Midbrain (tissue), 1 donor: ENCODE measurements around the gene NAALADL2.
"Not testable (repeated sequence)": the region's sequence is repeated elsewhere in the genome, so short reads cannot be mapped to it uniquely, and the experiment has no call there.

Source experiments
- DNase-seq: peaks from one replicate; lab custom pipeline; 2025; lab: John Stamatoyannopoulos, UW

The NAALADL2 gene

DNA sequence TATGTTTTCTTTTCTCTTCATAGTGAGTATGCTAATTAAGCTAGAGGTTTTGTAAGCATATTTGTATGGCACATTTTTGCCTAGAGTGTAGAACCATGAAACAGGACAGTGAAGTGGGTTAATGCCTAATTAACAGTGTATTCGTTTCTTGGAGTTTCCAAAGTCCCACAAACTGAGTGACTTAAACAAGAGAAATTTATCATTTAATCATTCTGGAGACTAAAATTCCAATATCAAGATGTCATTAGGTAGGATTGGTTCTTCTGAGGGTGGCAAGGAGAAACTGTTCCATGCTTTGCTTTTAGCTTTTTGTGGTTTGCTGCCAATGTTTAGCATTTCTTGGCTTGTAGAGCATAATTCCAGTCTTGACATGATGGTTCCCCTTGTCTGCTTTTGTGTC lies 734.2 kb downstream of the NAALADL2 start:
- no peak for DNase-seq

DNA sequence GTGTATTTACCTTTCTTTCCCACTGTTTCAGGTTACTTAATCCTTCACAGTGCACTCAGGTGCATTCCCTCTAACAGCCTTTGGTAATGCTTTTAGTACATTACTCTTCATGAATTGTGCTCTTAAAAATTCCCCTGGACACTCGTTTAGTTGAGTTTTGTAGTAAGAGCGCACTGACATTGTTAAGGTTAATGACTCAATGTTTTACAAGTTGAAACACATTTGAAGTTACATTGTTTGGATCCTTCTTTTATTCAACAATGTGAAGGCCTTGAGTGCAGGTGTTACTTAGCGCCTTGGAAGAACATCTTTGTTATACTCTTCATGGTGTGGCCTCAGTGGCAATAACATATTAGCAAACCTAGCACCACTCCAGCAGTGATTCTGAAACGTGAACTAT lies 739.6 kb downstream of the NAALADL2 start:
- DNase-seq: no peak

GRCh38 chr3:175601521-175601920 lies 742.4 kb downstream of the NAALADL2 start:
- DNase-seq: no peak

GRCh38 chr3:175605851-175606250 lies 746.7 kb downstream of the NAALADL2 start:
- no peak for DNase-seq

- DNase-seq: no peak
Observed at GRCh38 chr3:175606650-175607318, 747.6 kb downstream of the NAALADL2 start.

DNA sequence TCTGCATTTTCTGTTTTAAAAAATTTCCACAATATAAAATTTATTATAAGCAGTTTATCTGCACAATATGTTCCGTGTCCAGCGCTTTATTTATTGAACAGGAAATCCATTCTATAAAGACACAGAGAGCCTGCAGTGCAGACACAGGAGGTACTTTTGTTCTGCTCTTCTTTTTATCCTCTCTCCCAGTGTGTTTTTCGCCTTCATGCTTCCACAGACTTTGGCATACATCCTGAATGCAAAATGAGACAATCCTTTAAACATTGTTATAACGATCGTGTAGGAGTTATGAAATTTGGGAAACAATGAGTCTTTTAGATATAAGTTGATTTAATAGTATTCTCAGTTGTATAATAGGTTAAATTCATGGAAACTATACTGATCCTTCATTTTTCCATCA lies 749.2 kb downstream of the NAALADL2 start:
- peak; percentile 30 for DNase-seq

GRCh38 chr3:175608911-175609310 lies 749.8 kb downstream of the NAALADL2 start:
- no peak for DNase-seq

DNA sequence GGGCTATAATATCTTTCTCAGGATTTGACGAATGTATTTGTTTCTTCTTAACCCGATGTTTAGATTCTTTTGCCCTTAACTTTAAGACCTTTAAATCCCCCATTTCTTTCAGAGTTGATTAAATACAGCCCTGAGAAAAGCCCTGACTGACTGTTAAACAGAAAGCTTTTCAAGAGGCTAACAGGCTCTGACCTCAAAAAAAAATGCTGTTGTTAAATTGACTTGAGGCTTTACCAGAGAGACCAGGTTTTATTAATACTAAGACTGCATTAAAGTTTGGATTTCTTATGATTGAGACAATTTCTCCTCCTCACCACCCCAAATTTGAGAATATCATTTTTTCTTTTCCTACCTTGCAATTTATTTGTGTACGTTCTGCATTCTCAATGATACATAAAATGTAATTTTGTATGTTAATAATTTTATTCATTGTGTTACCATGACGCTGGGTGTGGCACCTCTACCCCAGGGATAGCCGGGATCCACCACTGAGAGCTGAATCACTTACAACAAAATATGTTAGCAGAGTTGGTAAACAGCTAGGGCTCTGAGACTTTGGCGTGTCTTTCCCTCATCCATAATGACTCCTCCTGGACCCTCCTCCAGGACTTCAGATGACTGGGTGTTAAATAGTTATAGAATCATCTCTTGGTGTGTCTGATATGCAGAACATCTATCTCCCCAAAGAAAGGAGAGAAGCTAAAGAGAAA lies 753.5 kb downstream of the NAALADL2 start:
- no peak for DNase-seq

DNA sequence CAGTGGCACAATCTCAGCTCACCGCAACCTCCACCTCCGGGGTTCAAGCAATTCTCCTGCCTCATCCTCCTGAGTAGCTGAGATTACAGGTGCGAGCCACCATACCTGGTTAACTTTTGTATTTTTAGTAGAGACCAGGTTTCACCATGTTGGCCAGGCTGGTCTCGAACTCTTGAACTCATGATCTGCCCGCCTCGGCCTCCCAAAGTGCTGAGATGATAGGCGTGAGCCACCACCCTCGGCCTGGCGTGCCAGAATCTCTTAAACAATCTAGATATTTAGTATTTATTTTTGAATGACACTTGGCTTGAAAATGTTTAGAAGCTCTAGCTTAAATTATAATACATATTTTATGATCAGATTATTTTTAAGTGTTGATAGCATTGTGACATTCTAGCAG lies 755.0 kb downstream of the NAALADL2 start:
- not testable (repeated sequence) for DNase-seq

DNA sequence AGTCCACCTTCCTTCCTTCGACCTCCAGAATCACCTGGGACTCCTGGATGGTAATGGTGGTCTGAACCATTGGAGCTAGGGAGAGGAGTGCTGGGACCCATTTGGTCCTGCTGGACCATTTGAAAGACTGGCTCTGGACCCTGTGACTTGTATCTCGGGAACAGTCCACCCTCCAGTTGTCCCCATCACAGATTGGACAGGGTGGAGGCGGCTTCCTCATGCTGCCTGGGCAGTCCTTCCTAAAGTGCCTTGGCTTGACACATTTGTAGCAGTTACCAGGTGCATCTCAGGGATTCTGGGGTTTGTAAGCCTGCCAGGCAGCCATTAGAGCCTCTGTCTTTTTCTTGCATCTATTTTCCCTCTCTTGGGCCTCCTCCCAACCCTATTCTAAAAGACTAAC lies 758.1 kb downstream of the NAALADL2 start:
- DNase-seq: no peak

DNA sequence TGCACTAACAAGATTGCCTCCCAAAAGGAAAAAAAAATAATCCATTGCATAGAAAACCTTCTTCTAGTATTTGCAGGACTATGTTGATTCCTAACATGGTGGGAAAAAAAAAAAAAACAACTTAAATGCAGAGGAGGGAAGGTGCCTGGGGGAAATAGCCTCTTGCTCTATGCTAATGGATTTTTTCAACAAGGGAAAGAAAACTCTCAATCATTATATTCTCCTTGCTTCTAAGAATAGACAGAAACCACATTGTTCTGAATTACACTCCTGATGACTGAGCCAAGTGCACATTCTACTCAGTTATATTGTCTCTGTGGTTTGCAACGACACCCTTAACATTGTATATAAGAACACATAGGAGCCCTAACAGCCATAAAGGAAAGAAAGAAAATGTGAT lies 760.2 kb downstream of the NAALADL2 start:
- no peak for DNase-seq

DNA sequence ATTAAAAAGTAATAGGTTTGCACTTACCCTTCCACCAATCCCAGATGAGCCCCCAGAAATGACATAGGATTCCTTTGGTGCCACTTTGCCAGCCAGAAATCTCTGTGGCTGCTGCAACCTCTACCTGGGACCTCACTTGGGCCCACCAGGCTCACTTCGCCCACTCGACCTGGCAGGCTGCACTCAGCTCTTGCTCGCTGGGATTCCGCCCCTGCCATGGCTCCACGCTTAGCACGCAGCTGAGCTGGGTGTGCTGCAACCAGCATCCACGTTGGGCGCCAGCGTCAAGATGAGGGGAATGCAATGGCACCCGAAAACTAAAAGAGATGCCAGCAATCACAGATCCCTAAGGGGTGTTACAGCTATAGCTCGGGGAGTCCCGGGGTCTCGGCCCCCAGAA lies 761.0 kb downstream of the NAALADL2 start:
- no peak for DNase-seq

DNA sequence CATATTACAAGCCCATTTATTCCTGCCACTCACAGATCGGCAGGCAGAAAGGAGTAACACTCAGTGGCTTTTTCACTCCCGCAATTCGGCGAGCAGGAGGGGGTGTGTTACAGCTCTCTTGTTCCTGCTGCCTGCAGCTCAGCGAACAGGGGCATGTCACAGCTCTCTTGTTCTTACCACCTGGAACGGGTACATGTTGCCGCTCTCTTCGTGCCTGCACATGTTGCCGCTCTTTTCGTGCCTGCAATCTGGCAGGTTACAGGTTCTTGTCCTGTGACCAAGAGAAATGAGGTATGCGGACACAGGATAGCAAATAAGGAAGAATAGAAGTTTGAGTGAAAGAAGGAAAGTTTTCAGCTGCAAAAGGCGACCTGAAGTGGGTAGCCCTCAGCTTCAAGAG lies 761.4 kb downstream of the NAALADL2 start:
- no peak for DNase-seq

- DNase-seq: no peak
Observed at GRCh38 chr3:175640958-175641357, 781.8 kb downstream of the NAALADL2 start.

DNA sequence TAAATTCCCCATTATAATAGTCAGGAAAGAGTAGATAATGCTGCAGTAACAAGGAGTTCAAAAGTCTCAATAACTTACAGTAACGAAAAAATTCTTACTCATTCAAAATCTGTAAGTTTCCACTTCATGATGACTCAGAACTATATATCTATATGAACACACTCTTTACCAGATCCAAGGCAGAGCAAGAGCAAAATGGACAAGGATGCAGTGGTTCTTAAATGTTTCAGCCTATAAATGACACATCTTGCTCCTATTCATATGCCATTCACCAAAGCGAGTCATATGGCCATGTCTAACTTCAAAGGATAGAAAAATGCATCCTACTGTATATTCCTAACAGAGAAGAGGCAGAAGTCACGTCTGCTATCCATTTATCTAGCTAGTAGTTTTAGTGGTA lies 787.7 kb downstream of the NAALADL2 start:
- no peak for DNase-seq

DNA sequence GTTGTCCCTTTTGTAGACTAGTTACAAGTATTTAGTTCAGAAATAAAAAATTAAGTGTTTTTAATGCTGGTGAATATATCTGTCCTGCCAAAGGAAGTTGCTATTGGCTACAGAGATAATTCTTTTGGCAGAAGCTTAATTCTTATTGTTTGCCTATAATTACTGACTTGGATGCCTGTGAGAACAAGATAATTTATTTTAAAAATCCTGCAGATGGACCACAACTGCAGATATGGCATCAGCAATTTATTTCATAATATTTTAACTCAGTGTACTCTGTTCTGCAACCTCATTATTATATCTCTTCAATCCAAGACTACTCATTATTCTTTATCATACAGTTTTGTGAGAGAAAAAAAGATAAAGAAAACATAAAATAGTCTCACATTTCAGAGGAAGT lies 789.8 kb downstream of the NAALADL2 start:
- DNase-seq: no peak

DNA sequence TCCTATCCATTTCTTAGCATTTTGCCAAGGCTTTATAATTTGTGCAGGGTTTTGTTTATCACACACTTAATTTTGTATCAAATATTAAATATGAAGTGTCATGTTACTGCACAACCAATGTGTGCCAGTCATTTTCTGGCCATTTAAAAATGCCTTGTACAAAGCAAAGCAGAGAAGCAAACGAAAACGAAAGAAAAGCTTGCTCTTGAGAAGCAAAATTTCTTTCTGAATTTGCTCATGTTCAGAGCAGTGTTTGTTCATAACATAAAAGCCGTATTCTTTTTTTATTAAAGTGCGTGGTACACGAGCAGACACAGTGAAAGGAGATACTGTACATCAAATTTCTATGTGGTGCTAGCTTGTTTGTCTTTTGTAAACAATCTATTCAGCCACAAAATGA lies 792.6 kb downstream of the NAALADL2 start:
- DNase-seq: no peak

- no peak for DNase-seq
Observed at GRCh38 chr3:175655351-175655750, 796.2 kb downstream of the NAALADL2 start.

DNA sequence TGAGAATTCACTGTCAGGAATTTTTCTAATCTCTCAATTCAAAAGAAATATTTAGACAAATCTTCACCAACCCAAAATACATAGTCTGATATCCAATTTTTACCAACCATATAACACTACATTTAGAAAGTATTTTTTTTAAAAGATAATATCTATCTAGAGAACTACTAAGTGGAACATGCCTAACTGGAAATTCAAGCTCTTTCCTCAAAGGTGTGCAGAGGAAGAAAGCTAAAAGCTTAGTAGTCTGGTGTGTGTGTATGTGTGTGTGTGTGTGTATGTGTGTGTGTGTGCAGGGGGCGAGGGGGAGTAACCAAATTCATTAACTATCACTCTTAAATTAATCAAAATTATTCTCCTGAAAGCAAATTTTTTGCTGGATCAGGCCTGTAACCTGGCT lies 797.3 kb downstream of the NAALADL2 start:
- DNase-seq: no peak

DNA sequence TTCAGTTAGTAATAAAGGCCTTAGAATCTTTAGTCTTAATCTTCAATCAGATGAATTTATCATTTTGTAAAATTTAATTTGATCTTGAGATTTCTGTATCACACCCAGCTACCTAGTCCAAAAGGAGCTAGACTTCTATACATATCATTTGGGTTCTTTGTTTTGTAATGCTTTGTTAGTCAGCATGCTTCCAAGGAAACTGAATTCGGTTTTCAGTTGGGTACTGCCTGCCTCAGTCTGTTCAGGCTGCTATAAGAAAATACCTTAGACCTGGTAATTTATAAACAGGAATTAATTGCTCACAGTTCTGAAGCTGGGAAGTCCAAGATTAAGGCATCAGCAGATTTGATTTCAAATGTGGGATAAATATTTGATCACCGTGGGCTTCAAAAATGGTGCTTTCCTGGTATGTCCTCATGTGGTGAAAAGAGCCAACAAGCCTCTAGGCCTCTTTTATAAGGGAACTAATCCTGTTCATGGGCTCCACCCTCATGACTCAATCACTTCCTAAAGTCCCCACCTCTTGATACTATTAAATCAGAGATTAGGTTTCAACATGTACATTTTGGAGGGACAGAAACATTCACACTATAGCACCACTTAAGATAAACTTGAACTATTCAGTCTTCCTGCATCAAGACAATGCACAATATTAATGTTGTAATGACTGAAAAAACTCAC lies 800.7 kb downstream of the NAALADL2 start:
- no peak for DNase-seq

DNA sequence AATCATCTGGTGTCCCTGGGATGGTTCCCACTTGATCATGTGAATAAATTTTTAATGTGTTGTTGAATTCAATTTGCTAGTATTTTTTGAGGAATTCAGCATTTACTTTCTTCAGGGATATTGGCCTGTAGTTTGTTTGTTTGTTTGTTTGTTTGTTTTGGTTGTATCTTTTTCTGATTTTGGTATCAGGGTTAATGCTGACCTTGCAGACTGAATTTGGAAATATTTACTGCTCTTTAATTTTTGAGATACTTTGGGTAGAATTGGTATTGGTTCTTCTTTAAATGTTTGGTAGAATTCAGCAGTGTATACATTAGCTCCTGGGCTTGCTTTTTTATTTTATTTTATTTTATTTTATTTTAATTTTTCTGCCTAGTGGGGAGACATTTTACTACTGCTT lies 803.7 kb downstream of the NAALADL2 start:
- DNase-seq: no peak

DNA sequence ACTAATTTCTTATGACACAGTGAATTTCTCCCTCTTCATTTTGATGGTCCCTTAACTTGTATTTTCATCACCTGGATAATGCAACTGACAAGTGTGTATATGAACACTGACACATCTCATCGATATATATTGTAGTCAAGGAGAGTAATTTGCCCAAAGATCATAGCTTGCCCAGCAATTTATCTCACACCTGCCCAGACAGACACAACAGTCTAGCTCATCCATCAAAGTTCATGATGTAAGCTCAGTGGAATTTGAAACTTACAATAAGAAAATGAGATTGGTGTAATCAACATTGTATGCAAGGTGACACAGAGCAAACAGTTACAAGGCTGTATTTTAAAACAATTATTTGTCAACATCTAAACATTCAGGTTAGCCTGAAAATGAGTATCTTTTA lies 805.8 kb downstream of the NAALADL2 start:
- DNase-seq: no peak

GRCh38 chr3:175668300-175668699 lies 809.2 kb downstream of the NAALADL2 start:
- no peak for DNase-seq
